Measurements from ENCODE around the gene BTBD16.

- TF ChIP-seq POLR2A (IDR thresholded peaks at IDR 0.05) (no peak), CTCF (IDR thresholded peaks at IDR 0.05) (no peak)
These were observed 12.0 kb upstream of the BTBD16 start for GRCh38 chr10:122259075-122259466.

Measured in sigmoid colon (tissue), 3 donors.